ENCODE results near the gene MBNL1. TPM values are rescaled to one million over a fixed set of nuclear protein-coding genes. Genes with fewer than 3 reads are reported as not detected.
A peak's percentile ranks its signal among the peaks of the same experiment; 100 is the strongest.

The MBNL1 gene
- total and polyA plus RNA-seq, 7 experiments from 2014 or later: 371 to 675 (median 497) TPM

GRCh38 chr3:152499791-152500385 lies 231.2 kb downstream of the MBNL1 start:
- POLR2A ChIA-PET: interaction anchor here (1.2 kb wide), 1 partner anchor 13 kb away, joined by 3 read pairs; no protein-coding TSS in a partner anchor
- CTCF ChIA-PET: no interaction called here

GRCh38 chr3:152505926-152506325 lies 237.2 kb downstream of the MBNL1 start:
- peaks cover 0 to 22% (median 0%) of the 10 kb centered on the region in 7 donors for H3K4me1 Mint-ChIP-seq
- no peaks in the 10 kb centered on the region for H3K36me3 ChIP-seq (ENCODE audit: control insufficient read depth in 2 of 3, insufficient read depth in 3 of 3, low read length in 3 of 3)
- H3K4me3 ChIP-seq (ENCODE audit: low read length): no peak overlapping the region
- ATAC-seq (peak; percentile 14), DNase-seq (peak in 1 of 9 donors; percentile 58)
- intact Hi-C loops (cut with micrococcal nuclease): loop anchor here in 1 of 2 donors (1.0 to 5.0 kb wide), 2 partner anchors 18 to 34 kb away; no protein-coding TSS in a partner anchor
- no peak overlapping the region for H3K27ac ChIP-seq (ENCODE audit: low read depth, low read length)
- H3K27ac Mint-ChIP-seq: peak overlapping the region in 2 of 9 donors; percentile 7 to 47
- peaks cover 4 to 35% (median 8%) of the 10 kb centered on the region in 5 donors for H3K36me3 Mint-ChIP-seq
- ChIA-PET CTCF (interaction anchor here (0.7 kb wide), 1 partner anchor 385 kb away, joined by 3 read pairs; no protein-coding TSS in a partner anchor), POLR2A (no interaction called here)
- peaks cover 0 to 19% (median 3%) of the 10 kb centered on the region in 11 donors for H3K9me3 Mint-ChIP-seq
- no peaks in the 10 kb centered on the region for H3K4me1 ChIP-seq (ENCODE audit: control insufficient read depth in 2 of 2, insufficient read depth in 2 of 2, low read length in 2 of 2)
- peaks cover 0 to 9% (median 0%) of the 10 kb centered on the region in 5 donors for H3K27me3 Mint-ChIP-seq
- H3K9me3 ChIP-seq (ENCODE audit: control insufficient read depth in 2 of 3, low read length in 3 of 3): no peaks in the 10 kb centered on the region
- peak overlapping the region in 1 of 10 donors; percentile 63 for H3K4me3 Mint-ChIP-seq
- H3K27me3 ChIP-seq (ENCODE audit: control insufficient read depth in 2 of 2, insufficient read depth in 2 of 2, low read length in 2 of 2): no peaks in the 10 kb centered on the region

More at GRCh38 chr3:152499791-152500385, 231.2 kb downstream of the MBNL1 start:
- Histone ChIP-seq H3K27me3 (ENCODE audit: control insufficient read depth in 2 of 2, insufficient read depth in 2 of 2, low read length in 2 of 2) (no peaks in the 10 kb centered on the region), H3K9me3 (ENCODE audit: control insufficient read depth in 2 of 3, low read length in 3 of 3) (no peaks in the 10 kb centered on the region), H3K4me1 (ENCODE audit: control insufficient read depth in 2 of 2, insufficient read depth in 2 of 2, low read length in 2 of 2) (peaks cover 0 to 7% of the 10 kb centered on the region in 2 donors), H3K36me3 (ENCODE audit: control insufficient read depth in 2 of 3, insufficient read depth in 3 of 3, low read length in 3 of 3) (no peaks in the 10 kb centered on the region), H3K4me3 (ENCODE audit: low read length) (no peak overlapping the region), H3K27ac (ENCODE audit: low read depth, low read length) (no peak overlapping the region)
- DNase-seq (no peak), ATAC-seq (no peak)
- Mint-ChIP-seq H3K36me3 (peaks cover 4 to 26% (median 9%) of the 10 kb centered on the region in 5 donors), H3K27ac (no peak overlapping the region), H3K27me3 (peaks cover 0 to 29% (median 0%) of the 10 kb centered on the region in 5 donors), H3K4me3 (peak overlapping the region in 2 of 10 donors; percentile 7 to 23), H3K9me3 (peaks cover 0 to 19% (median 3%) of the 10 kb centered on the region in 11 donors), H3K4me1 (peaks cover 4 to 22% (median 6%) of the 10 kb centered on the region in 7 donors)
- intact Hi-C loops (cut with micrococcal nuclease): no loop called here

GRCh38 chr3:152508705-152509104 lies 240.0 kb downstream of the MBNL1 start:
- no peak overlapping the region for H3K27ac ChIP-seq (ENCODE audit: low read depth, low read length)
- H3K27ac Mint-ChIP-seq: no peak overlapping the region

GRCh38 chr3:152511904-152512303 lies 243.2 kb downstream of the MBNL1 start:
- Histone ChIP-seq H3K27ac (ENCODE audit: low read depth, low read length) (no peak overlapping the region), H3K4me1 (ENCODE audit: control insufficient read depth in 2 of 2, insufficient read depth in 2 of 2, low read length in 2 of 2) (no peaks in the 10 kb centered on the region), H3K36me3 (ENCODE audit: control insufficient read depth in 2 of 3, insufficient read depth in 3 of 3, low read length in 3 of 3) (no peaks in the 10 kb centered on the region), H3K4me3 (ENCODE audit: low read length) (no peak overlapping the region), H3K9me3 (ENCODE audit: control insufficient read depth in 2 of 3, low read length in 3 of 3) (no peaks in the 10 kb centered on the region), H3K27me3 (ENCODE audit: control insufficient read depth in 2 of 2, insufficient read depth in 2 of 2, low read length in 2 of 2) (no peaks in the 10 kb centered on the region)
- Mint-ChIP-seq H3K9me3 (no peaks in the 10 kb centered on the region), H3K4me3 (no peak overlapping the region), H3K27me3 (peaks cover 0 to 15% (median 0%) of the 10 kb centered on the region in 5 donors), H3K4me1 (peaks cover 0 to 4% (median 0%) of the 10 kb centered on the region in 7 donors), H3K27ac (no peak overlapping the region), H3K36me3 (peaks cover 0 to 3% (median 0%) of the 10 kb centered on the region in 5 donors)
- ChIA-PET POLR2A (no interaction called here), CTCF (interaction anchor here (1.4 kb wide), 1 partner anchor 11 kb away, joined by 5 read pairs; no protein-coding TSS in a partner anchor)
- intact Hi-C loops (cut with micrococcal nuclease): no loop called here
- DNase-seq (no peak), ATAC-seq (no peak)

More at GRCh38 chr3:152508705-152509104, 240.0 kb downstream of the MBNL1 start:
- ChIA-PET CTCF (no interaction called here), POLR2A (no interaction called here)
- Mint-ChIP-seq H3K36me3 (peaks cover under 1 to 23% (median 4%) of the 10 kb centered on the region in 5 donors), H3K4me1 (peaks cover 0 to 22% (median 0%) of the 10 kb centered on the region in 7 donors), H3K9me3 (no peaks in the 10 kb centered on the region), H3K27me3 (peaks cover 0 to 6% (median 0%) of the 10 kb centered on the region in 5 donors), H3K4me3 (no peak overlapping the region)
- no peaks in the 10 kb centered on the region for H3K27me3 ChIP-seq (ENCODE audit: control insufficient read depth in 2 of 2, insufficient read depth in 2 of 2, low read length in 2 of 2)
- H3K9me3 ChIP-seq (ENCODE audit: control insufficient read depth in 2 of 3, low read length in 3 of 3): no peaks in the 10 kb centered on the region
- H3K4me1 ChIP-seq (ENCODE audit: control insufficient read depth in 2 of 2, insufficient read depth in 2 of 2, low read length in 2 of 2): no peaks in the 10 kb centered on the region
- DNase-seq (no peak), ATAC-seq (no peak)
- H3K4me3 ChIP-seq (ENCODE audit: low read length): no peak overlapping the region
- intact Hi-C loops (cut with micrococcal nuclease): loop anchor here in 1 of 2 donors (5.0 kb wide), 1 partner anchor 36 kb away; no protein-coding TSS in a partner anchor
- no peaks in the 10 kb centered on the region for H3K36me3 ChIP-seq (ENCODE audit: control insufficient read depth in 2 of 3, insufficient read depth in 3 of 3, low read length in 3 of 3)

- intact Hi-C loops (cut with micrococcal nuclease): no loop called here
- Histone ChIP-seq H3K4me3 (ENCODE audit: low read length) (no peak overlapping the region), H3K4me1 (ENCODE audit: control insufficient read depth in 2 of 2, insufficient read depth in 2 of 2, low read length in 2 of 2) (no peaks in the 10 kb centered on the region), H3K9me3 (ENCODE audit: control insufficient read depth in 2 of 3, low read length in 3 of 3) (no peaks in the 10 kb centered on the region), H3K36me3 (ENCODE audit: control insufficient read depth in 2 of 3, insufficient read depth in 3 of 3, low read length in 3 of 3) (no peaks in the 10 kb centered on the region), H3K27me3 (ENCODE audit: control insufficient read depth in 2 of 2, insufficient read depth in 2 of 2, low read length in 2 of 2) (no peaks in the 10 kb centered on the region), H3K27ac (ENCODE audit: low read depth, low read length) (no peak overlapping the region)
- H3K9me3 Mint-ChIP-seq: no peaks in the 10 kb centered on the region
- peaks cover 0 to 3% (median 0%) of the 10 kb centered on the region in 5 donors for H3K36me3 Mint-ChIP-seq
- peaks cover 0 to 4% (median 0%) of the 10 kb centered on the region in 7 donors for H3K4me1 Mint-ChIP-seq
- no peak for ATAC-seq
- CTCF ChIA-PET: interaction anchor here (1.3 kb wide), 1 partner anchor 11 kb away, joined by 4 read pairs; no protein-coding TSS in a partner anchor
- H3K4me3 Mint-ChIP-seq: no peak overlapping the region
- no peak overlapping the region for H3K27ac Mint-ChIP-seq
- peaks cover 0 to 22% (median 0%) of the 10 kb centered on the region in 5 donors for H3K27me3 Mint-ChIP-seq
- POLR2A ChIA-PET: interaction anchor here (0.9 kb wide), 1 partner anchor 14 kb away, joined by 3 read pairs; no protein-coding TSS in a partner anchor
- DNase-seq: no peak
Observed at GRCh38 chr3:152513301-152513960, 244.7 kb downstream of the MBNL1 start.

All from naive thymus-derived CD4-positive, alpha-beta T cell (primary cell).